NCI-H446 treated with DMSO at 0.1 percent for 48 hours (cell line): ENCODE measurements around the gene AQP9.
"Not testable (repeated sequence)": the region's sequence is repeated elsewhere in the genome, so short reads cannot be mapped to it uniquely, and the experiment has no call there.

Source experiments
- DNase-seq: peaks from one replicate; lab custom pipeline; 2025; lab: John Stamatoyannopoulos, UW

Gene AQP9

DNA sequence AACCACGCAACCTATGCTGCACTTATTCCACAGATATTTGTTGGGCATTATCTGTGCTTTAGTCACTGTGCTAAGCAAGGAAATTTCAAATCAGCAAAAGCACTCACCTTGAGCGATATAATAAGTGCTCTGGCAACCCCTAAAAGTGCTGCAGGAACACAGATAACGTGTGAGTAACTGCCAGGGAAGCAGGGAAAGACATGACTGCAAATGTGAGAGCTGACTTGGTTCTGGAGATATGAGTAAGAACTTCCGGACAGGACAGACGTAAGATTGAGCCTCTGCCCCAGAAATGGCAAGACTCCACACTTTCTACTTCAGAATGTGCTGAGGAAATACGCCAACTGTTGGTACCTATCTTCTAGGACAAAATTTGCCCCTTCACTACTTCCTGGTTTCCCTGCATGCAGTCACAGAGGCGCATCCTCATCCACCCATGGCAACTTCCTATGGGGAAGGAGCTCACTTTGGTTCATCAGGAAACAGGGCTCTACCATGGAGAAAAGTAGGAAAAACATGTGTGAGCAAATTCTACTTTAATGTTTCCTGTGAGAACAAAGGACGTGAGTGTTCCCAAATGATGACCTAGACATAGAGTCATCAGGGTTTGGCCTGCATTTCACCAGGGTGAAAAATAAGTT lies 41.7 kb downstream of the AQP9 start:
- DNase-seq = no peak

DNA sequence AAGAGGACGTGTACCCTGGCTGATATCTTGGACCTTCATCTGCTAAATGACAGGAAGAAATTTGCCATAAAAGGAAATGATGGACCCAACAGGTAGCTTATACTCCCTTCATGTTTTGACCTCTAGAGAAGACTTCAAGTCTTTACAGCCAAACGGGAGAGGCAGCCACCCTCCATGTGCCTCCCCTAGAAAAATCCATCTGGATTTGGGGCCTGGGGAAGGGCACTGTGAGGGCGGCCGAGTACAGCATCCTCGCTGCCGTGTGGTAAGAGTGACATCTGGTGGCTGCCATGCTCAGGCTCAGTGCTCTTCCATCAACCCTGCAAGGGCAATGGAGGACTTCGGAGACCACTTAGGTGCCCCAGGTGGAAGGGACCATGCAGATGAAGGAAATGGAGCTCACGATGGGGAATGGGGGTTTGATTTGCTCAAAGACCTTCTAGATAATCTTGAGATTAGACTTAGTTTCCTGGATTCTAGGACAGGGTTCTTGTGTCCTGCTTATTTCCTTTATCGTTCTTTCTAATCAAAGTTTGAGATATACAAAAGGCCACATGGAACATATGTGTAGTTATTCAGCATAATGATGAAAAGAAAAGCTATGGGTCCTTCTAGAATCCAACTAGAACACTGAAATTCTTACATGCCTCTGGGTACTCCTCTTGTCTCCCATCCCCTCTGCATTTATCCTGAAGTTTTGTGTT lies 44.4 kb downstream of the AQP9 start:
- no peak for DNase-seq

DNA sequence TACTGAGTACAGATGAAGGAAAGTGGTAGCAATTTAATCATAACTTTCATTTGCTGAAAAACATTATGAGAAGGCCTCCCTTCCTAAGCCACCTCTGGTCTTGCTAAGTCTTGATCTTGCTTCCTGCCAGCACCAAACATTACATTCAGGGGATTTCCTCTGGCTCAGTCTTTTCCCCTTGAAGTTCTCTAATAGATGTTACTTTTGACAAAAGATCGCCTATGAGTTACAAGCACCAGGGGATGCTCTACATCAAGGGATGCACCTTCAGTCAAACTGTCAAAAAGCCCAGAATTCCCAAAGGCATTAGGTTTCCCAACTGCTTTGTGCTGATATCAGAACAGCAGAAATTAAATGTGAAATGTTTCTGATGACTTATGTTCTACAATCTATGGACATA lies 47.3 kb downstream of the AQP9 start:
- no peak for DNase-seq

DNA sequence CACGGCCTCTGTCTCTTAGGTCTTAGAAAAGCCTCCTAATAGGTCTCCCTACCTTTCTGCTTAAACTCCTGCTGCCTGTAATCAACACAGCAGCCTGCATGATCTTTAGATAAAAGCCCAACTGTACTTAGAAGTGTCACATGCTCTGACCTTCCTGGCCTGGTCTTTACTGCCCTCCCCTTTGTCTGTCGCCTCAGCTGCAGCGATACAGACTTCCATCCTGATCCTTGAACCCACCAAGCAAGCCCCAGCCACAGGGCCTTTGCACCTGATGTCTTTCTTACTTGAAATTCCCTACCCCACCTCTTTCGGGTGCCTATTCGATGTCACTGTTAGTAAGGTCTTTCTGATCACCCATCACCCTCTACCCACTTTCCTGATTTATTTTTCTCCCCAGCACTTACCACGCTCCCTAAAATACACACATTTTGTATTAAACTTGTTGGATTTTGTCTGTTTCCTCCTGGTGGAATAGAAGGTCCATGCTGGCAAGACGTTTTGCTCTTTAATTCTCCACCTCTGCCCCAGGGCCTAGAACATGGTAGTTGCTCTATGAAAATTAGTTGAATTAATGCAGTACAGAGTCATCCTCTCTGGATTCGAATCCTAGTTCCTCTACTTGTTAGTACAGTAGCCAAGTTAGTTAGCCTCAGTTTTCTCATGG lies 51.1 kb downstream of the AQP9 start:
- no peak for DNase-seq

DNA sequence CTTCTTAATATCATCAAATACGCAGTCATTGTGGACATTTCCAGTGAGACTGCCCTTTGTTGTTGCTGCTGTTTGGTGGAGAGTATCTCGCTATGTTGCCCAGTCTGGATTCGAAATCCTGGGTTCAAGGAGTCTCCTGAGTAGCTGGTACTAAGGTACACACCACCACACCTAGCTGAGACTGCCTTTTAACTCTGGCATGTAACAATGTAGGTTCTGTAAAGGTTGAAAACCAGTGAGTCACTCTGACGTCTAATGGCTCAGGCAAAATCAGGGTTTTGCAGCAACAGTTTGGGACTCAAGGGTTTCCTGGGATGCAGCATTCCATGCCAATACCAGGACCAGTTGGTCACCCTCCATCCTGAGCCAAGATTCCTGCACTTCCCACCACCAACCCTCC lies 52.2 kb downstream of the AQP9 start:
- DNase-seq = no peak

DNA sequence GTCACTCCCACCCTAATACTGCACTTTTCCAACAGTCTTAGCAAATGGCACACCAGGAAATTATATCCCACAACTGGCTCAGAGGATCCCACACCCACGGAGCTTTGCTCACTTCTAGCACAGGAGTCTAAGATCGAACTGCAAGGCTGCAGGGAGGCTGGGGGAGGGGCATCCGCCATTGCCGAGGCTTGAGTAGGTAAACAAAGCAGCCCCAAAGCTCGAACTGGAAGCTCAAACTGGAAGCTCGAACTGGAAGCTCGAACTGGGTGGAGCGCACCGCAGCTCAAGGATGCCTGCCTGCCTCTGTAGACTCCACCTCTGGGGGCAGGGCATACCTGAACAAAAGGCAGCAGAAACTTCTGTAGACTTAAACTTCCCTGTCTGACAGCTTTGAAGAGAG lies 55.5 kb downstream of the AQP9 start:
- DNase-seq = not testable (repeated sequence)

DNA sequence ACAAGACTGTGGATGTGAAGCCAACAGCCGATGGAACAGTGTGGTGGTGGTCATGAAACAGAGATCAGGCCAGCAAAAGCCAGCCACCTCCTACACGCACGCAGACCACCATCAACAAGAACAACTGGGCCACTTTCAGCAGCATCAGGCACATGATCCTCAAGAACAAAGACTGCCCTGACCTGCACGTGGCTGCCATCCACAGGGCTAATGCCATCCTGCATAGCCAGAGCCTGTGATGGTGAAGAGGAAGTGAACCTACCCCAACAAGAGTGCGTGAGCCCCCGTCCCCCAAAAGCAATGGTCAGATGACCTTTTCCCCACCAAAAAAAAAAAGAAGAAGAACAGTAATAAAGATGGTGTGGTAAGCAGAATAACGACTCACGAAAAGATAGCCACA lies 62.6 kb downstream of the AQP9 start:
- DNase-seq = no peak

DNA sequence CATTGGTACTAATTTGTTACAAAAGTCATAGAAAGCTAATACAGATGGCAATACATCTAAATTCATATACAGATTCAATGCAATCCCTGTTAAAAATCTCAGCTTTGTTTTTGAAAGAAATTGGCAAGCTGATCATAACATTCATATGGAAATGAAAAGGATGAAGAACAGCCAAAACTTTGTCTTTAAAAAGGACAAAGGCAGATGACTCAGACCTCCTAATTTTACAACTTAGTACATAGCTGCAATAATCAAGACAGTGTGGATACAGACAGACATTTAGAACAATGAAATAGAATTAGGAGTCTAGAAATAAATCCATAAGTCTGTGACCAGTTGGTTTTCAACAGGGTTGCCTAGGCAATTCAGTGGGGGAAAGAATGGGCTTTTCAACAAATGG lies 63.3 kb downstream of the AQP9 start:
- no peak for DNase-seq

DNA sequence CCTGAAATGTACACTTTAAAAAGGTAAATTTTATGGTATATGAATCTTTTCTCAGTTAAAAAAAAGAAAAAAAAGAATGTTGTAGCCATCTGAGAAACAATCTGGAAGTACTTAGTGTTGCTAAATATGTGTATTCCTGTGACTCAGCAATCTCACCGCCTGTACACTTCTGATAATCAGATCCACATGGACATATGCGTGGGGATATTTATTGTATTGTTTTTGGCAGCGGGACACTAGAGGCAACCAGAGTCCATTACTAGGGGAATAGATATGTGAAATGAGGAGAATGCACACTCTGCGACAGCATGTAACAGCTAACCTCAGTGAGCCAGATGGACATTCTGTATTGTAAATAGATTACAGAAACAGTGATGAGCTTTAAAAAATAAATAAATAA lies 65.4 kb downstream of the AQP9 start:
- no peak for DNase-seq

DNA sequence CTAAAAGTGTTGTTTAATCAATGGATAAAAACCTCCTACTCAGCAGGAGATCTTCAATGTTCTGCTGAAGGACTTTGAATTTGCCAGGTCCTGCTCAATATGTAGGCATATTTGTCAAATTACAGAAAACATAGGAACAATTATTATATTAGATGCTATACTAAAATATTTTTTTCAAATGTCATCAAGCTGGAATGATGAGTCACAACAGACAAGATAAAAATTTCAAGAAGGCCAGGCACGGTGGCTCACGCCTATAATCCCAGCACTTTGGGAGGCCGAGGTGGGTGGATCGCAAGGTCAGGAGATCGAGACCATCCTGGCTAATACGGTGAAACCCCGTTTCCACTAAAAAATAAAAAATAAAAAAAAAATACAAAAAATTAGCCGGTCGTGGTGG lies 68.0 kb downstream of the AQP9 start:
- no peak for DNase-seq

DNA sequence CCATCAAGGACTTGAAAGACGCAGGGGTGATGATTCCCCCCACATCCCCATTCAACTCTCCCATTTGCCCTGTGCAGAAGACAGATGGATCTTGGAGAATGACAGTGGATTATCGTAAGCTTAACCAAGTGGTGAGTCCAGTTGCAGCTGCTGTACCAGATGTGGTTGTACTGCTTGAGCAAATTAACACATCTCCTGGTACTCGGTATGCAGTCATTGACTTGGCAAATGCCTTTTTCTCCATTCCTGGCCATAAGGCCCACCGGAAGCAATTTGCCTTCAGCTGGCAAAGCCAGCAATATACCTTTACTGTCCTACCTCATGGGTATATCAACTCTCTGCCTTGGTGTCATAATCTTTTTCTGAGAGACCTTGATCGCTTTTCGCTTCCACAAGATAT lies 70.0 kb downstream of the AQP9 start:
- DNase-seq = not testable (repeated sequence)

DNA sequence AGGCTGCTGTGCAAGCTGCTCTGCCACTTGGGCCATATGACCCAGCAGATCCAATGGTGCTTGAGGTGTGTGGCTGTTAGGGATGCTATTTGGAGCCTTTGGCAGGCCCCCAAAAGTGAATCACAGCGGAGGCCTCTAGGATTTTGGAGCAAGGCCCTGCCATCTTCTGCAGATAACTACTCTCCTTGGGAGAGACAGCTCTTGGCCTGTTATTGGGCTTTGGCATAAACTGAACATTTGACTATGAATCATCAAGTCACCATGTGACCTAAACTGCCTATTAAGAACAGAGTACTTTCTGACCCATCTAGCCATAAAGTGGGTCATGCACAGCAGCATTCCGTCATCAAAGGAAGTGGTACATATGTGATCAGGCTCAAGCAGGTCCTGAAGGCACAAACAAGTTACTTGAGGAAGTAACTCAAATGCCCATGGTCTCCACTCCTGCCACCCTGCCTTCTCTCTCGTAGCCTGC lies 70.9 kb downstream of the AQP9 start:
- DNase-seq = peak; percentile 27

DNA sequence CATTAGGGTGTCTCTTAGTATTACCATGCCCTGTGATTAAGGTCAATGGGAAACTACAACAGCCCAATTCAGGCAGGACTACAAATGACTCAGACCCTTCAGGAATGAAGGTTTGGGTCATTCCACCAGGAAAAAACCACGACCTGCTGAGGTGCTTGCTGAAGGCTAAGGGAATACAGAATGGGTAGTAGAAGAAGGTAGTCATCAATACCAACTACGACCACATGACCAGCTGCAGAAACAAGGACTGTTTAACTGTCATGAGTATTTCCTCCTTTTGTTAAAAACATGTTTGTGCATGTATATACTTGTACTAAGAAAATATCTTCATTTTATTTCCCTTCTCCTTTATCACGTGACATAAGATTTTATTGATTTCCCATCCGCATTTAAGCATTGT lies 71.8 kb downstream of the AQP9 start:
- DNase-seq = not testable (repeated sequence)

DNA sequence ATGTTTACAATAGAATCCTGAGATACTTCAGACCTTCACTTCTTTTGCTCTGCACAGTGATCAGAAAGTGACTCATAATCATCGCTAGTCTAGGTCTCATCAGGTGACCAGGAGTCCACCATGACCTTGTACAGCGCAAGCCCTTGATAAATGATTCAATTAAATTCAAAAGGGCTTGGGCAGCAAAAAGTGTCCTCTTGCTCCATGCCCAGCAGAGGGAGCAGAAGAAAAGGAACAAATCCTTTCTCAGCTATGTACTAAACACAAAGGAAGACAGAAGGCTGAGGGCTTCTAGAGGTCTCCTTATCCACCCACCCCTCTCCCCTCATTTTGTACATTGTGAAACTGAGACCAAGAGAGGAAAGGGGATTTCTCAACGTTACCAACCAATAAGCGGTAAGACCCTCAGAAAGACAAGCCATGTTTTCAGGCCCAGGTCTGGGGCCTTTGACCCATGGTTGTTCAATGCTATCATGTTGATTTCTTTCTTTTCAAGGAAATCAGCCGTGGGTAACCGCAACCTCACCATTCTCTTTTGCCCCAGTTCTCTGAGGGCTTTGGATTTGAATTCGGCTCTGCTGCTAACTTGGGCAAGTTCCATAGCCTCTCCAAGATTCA lies 74.8 kb downstream of the AQP9 start:
- DNase-seq = peak; percentile 33

DNA sequence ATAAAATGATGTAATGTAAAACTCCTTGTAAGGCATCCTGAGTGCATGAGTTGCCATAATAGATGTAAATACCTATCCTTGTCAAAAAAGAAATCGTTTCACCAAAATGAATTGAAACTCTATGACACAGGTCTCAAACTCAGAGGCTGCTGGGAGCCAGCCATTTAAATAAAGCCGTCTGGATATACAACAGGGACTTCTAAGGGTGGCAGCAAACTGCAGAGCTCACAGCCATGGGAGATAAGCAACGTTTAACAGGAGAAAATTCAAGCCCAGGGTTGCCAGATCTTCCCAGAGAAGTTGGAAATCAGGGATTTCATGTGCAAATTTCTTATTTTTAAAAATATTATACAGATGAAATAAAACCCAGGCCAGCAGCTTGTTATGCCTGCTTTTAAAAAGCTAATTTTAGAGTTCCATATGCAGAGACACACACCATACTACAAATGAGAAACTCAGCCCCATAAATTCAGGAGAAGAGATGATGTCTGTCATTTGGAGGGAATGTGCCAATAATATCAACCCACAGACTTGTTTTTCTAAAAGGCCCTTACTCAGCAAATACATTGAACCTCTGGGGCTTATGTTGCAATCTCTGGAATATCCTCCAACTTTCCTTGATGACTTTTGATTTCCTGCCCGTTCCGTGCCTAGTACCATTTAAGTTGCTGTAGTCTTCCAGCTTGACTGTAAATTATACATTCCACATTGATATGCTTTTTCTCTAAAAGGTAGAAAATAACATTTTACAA lies 75.6 kb downstream of the AQP9 start:
- no peak for DNase-seq

DNA sequence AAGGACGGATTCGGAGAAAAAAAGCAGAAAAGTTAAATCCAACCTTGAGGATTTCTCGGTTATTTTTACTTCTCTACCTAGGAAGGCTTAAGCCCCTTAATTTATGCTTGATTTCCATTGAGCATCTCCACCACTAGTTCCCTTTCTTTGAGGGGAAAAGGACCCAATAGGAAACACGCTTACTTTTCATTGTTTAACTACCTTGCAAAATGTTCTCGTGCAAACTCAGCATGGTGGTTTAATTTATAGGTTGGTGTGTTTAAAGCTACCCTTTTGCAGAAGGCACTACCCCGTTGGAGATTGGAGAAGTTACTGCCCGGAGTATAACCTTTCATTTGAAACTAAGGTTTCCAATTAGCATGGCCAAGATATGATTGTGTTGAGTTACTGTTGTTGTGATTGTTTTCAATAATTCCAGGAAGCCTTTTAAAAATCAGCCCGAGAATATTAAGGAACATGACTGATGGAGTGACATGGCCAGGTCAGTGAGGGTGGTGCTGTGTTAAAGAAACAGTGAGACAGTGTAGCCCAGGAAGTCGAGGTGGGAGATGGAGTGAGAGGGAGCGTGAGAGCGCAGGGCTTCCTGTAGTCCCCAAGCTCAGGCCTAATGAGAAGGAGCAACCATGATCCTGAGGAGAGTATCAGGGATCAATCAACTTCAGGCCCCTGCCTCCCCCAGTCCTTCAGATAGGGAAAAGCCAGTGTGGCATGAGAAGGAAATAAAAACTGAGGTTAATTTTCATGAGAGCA lies 76.6 kb downstream of the AQP9 start:
- DNase-seq = no peak

DNA sequence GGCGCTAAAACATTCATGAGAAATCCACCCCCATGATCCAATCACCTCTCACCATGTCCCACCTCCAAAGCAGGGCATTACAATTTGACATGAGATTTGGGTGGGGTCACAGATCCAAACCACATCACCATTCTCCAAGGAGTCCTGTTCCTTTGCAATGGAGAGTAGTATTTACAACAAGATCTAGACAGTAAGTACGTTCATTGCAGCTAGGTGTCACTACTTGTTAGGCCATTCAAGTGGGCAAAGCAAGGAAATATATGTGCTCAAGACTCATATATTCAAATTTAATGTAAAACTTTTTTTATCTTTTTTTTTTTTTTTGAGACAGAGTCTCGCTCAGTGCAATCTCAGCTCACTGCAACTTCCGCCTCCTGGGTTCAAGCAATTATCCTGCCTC lies 79.3 kb downstream of the AQP9 start:
- no peak for DNase-seq

DNA sequence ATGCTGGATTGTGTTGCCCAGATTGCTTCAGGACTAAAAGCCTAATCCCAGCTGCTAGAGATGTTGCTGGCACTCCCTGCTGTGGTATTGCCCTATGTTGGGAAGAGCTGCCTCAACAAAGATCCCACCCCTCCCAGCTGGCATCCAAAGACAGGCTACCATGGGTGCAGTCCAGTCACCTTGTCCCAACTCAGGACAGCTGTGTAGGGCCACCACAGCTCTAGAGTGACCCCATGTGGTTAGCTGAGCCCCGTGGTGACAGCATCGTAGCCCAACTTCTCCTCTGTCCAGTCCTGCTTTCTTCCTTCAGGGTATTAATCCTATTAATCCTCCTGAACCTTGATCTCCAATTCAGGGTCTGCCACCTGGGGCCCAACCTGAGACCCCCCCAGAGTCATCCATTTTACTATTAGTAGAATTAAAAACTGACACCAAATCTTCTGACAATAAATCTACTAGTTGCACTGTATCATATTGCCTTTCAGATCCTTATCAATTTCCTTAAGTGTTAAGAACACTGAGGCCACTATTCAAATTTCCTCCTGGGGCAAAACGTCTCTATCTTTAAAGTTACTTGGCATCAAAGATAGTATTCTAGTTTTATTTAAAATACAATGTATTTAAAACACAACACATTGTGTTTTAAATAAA lies 83.5 kb downstream of the AQP9 start:
- DNase-seq = no peak

DNA sequence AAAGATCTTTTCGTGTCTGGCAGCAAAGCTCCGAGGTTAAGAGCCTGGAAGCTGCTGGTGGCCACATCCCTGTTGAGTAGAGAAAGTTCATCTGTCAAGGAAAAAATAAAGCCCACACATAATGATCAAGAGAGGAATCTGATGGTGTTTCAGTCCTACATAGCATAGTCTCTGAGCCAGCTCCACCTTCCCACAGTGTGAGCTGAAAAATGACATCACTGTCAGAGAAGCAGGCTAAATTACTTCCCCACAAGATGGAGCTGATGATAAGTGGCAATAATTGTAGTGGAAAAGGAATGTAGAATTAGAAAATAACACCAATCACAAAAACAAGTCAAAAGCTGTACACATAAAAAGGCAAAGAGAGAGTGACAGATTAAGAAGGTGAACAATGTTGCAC lies 84.5 kb downstream of the AQP9 start:
- no peak for DNase-seq

DNA sequence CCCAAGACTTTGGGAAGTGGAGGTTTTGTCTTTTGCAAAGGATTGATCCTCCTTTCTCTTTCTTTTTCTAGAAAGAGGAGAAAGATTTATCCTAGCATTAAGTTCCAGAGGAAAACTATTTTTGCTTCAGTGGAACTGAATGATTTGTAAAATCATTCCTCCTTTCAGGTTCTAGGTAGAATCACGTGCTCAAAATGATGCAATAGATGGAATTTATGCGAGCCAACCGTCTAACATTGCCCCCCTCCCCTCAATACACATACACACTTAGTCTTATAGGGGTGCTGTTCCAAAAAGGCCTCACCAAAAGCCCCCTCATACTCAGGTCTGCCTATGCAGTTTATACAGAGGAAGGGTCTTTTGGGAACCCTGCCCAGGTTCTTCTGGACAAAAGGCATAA lies 85.3 kb downstream of the AQP9 start:
- no peak for DNase-seq

DNA sequence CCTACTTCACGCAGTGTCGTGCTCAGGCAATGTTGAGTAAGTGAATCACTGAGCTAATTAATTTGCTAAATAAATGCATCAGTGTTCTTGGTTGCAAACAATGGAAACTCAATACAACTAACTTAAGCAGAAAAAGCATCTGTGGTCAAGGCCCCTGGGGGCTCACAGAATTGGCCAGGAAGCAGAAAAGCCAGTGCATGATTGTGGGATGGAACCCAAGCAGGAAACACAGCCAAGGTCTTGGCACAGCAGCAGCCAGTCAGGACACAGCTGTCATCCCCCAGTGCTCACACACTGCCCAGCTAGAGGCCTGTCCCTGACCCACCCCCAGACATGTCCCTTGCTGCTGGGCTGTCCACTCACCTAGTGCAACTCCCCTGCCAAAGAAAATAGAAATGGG lies 85.9 kb downstream of the AQP9 start:
- DNase-seq = no peak
